HL-60 (cell line): ENCODE data around the gene PHF21B.

ENCODE experiments used
- CTCF ChIP-seq: IDR thresholded peaks from one replicate; pipeline ENCODE4 v1.5.1; 2011; ENCODE audit warnings: low read length, control low read depth, inconsistent platforms; ENCODE audit not compliant: insufficient read depth
- GABPA ChIP-seq: IDR thresholded peaks from 2 replicates; pipeline ENCODE4 v1.6.1; 2012; ENCODE audit warnings: low read depth
- POLR2AphosphoS5 ChIP-seq: IDR thresholded peaks from 2 replicates; pipeline ENCODE4 v1.6.1; 2012; ENCODE audit warnings: low read depth

- TF ChIP-seq POLR2AphosphoS5 (no peak), CTCF (no peak), GABPA (no peak)
These were observed 117.6 kb downstream of the PHF21B start for GRCh38 chr22:44892243-44892642.
